Stimulated activated CD4-positive, alpha-beta T cell treated with anti-CD3 and anti-CD28 coated beads, Interleukin-12 subunit alpha, Interleukin-12 subunit beta, amount 100 ng/mL, for 4 hours (primary cell): ENCODE data around the gene UST.
A peak's percentile ranks its signal among the peaks of the same experiment; 100 is the strongest.
"Not testable (repeated sequence)": the region's sequence is repeated elsewhere in the genome, so short reads cannot be mapped to it uniquely, and the experiment has no call there.

Experiments
- DNase-seq: peaks from one replicate; pipeline ENCODE4 v3.0.0-alpha.2; 2020

Gene UST

DNA sequence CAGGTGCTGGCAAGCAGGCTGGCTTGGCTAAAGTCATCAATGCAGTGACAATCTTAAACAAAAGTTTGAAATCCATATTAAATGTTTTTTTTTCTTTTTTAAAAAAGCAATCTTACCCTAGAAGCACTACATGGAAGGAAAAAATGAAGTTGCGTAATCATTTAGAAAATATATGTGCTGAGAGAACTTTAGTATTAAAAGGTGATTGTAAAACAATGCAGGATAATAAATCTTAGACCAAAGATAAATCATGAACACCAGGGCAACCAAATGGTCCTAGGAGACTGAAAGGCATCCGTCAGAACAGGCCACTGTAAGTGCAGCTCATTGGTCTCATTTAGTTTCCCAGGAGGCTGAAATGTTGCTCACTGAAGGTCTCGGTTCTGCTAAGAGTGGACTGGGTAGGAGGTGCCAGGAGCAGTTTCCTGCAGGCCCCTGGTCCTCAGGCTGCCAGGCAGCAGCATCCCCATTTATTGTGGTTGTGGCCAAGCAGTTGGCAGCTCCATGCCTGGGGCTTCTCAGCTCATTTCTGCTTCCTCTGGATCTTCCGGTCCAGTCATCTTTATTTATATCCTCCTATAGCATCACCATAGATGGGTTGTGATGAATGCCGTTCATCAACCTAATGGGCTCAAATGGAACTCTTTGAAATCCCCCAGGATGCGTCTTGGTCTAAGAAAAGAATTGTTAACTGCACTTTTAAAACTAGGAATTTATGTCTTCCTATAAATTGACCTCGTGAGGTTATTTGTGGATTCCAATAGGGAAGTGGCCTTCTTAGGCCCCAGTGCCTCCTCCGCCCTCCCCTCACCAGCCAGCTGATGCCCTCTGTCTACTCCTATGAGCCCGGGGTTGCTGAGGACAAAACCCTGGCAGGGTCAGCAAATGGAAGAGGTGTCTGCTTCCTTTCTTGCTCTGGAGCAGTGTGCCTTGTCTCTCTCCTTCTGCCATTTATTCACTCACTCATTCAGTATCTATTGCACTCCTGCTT lies 269.0 kb downstream of the UST start:
- DNase-seq, result no peak

DNA sequence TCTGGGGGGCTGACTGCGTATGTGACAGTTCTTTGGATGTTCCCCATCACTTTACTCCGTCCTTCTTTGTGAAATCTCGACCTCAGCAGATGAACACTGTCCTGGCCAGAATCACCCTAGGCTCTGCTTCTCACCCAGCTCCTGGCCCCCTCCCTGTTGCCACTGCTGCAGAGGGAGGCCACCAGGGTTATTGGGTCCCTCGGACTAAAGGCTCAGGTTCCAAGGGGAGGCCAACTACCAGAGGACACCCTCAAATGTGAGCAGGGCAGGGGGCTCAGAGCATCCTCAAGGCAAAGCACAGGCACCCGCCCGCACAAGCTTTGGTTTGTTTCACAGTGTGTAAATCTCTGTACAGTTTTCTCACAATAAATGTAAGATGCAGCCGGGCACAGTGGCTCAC lies 269.9 kb downstream of the UST start:
- no peak for DNase-seq

DNA sequence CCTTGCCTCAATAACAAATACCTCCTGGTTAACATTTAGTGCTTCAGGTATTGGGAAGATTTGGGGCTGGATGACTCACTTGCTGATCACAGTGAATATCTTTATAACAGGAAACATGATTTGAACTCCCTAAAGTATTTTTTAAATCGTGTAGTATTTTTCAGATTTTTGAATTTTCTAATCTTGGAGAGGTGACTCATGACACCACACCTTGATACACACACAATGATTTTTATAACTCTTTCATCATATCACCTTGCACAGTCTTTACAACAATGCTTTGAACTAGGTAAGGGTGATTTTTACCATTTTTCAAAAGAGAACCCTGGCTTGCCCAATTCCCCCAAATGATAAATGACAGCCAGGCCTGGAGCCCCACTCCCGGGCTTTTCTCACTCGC lies 273.5 kb downstream of the UST start:
- DNase-seq, result no peak

DNA sequence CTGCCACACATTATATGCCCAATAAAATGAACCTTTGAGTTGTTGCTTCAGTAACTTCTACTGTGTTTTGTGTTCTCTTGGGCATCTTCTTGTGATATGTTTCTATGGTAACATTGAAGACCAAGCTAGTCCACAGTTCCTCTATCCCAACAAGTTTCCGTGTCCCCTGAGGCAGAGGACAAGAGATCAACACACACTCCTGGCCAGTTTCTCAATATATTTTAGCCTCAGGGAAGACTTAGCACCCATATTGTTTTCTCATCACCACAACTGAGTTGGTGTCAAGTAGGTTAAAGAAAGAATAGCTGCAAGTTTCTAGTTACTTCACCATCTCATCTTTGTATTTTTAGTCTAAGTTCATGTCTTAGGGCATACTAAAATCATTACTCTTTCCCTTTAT lies 277.5 kb downstream of the UST start:
- DNase-seq, result no peak

DNA sequence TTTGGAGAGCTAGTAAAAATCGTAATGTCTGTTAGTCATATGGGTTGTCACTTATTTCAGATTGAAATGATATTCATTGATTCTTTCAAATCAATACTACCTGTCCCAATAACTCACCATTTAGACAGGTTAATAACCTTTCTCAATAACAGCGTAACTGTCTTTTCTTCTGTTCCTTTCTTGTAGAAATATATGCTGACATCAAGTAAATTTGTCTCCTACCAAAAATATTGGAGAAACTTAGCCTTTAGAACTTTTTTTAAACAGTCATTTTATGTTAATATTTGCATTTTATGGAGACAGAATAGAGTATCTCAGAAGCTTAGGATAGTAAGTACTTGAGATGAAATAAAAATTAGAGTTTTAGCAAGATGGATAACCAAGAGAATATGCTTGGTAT lies 278.2 kb downstream of the UST start:
- no peak for DNase-seq

DNA sequence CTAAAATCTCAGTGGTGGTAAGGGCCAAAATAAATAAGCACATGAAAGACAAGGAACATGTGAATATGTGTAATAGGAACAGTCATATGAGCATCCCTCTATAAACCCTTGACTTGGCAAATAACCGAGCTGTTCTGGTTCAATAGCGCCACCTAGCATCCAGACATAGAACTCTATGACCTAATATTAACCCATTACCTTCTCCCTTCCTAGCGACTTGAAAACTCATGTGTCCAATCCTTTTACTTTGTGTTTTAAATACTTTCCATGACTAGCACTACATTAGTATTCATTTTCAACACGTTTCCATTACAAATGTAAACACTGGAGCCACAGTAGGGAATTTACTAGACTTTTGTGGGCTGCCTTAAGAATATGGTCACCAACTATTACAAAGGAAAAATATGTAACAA lies 279.7 kb downstream of the UST start:
- no peak for DNase-seq

DNA sequence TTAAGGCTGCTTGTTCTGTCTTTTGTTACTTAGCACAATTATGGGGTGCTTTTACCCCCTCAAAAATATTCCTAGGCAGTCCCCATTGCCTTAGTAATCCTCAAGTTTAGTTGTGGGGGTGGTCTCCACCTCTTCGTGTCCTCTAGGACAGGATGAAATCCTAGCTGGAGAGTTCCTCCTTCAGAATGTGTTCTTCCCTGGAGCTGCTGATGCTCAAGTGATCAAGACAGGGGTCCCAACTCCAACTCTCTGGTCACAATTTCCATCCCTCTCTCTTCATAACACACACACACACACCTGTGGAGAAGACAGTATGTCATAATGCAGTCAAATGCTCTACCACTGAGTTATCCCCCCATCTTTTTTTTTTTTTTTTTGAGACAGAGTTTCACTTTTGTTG lies 280.7 kb downstream of the UST start:
- DNase-seq, result no peak

DNA sequence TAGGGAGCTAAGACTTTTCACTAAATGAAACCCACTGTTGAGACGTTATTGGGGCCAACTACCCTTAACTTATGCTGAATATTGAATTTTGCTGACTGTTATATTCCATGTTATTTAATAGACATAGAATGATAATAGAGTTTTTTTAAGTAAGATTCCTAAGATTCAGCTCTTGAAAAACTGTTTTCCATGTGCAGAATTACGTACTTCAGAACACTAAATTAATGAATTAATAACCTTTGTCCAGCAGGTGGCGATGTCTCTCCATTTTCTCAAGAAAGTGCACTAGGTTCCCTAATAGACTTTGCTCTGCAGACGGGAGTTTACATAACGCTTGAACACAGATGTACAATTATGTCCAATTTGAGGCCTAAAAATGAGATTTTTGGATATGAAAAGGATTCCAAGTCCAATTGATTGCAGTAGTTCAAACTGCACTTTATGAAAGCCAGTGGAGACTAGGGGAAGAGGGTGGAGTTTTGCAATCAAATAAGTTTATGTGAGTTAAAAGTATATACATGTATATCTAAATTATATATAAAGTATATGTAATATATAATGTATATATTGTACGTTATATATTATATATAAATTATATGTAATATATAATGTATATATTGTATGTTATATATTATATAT lies 282.1 kb downstream of the UST start:
- DNase-seq, result peak; percentile 47

DNA sequence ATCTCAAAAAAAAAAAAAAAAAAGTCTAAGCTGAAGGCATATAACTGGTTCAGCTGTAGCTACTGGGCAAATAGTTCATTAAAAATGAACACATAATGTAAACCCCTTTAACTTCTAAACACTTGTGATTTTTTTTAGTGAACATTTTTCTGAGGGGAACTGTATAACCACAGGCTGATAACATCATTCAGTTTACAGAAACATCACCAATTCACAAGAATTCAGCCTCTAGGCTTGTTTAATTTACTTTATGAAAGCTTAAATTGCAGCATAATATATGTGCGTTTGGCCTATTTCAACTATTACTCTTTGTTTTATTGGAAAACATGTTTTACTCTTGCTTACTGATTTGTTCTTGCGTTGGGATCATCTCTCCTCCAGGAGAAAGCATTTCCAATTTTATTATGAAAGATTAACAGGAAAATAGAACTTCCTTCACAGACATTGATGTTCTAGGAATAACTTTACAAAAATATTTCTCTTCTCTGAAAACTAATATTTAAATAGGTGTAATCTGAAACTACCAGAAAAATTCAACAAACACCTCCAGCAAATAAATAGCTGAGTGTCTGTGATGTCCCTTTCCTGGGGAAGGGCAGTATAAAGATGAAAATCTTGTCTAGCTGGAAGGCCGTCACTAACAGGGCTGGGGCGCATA lies 284.5 kb downstream of the UST start:
- DNase-seq, result no peak

DNA sequence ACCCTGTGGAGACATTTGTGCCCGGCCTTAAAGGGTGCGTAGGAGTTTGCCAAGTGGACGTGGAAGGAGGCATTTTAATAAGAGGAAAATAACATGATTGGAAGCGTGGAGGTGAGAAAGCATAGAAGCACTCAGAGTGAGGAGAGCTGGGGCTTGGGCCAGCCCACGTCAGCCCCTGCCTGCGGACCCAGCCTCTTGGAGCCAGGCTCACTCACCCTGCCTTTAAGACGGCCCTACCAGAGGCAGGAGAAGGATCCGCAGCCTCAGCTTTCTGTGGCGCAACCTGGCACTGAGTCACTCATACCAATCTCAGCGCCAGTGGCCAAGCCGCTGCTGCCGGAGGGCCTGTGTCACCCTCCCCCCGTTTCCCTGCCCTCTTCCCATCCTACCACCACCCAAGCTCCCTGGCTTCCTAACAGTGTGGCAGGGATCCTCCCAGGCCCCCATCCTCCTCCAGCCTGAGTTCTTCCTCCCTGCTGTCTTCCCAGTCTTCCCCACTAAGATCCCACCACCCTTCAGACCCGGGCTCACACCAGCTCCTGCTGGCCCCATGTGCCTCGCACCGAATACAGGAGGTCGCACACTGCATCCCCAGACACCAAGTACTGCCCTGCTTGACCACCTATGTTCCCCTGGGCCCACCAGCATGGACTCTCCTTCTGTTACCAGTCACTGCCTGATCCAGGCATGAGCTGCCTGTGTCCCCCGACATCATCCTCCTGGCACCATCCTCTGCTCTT lies 285.2 kb downstream of the UST start:
- peak; percentile 28 for DNase-seq

DNA sequence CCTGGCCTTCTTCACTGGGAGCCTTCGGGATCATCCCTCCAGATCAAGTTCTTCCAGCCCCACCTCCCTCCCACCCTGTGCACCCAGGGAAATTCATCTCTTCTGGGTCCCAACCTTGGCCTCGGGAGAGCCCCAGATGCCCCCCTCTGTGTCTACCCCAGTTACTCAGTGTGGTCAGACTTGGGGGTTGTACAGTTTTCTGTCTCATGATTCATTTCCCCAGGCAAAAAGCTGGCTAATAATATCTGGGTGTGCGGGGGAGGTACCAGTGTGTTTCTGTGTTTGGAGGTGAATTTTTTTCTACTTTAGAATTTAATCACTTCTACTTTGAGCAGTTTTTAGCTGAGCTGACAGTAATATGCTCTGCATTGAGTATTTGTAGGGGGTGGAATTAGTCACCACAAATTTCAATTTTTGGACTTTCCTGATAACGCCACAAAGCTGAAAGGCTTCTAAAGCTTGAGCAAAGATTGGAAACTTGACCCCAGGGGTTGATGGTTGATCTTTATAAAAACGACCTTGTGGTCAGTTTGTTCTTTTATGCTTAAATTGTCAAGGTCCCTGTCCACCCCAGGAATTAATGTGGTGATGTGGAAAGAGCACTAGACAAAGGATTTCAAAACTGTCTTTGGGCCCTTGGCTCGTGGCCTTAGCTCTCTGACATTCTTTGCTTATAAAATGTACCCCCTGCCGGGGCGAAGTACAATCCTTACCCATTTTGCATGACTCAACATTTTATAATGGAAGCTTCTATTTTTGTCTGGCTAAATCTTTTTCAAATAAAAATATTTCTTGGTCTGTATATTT lies 286.0 kb downstream of the UST start:
- DNase-seq, result peak; percentile 41

DNA sequence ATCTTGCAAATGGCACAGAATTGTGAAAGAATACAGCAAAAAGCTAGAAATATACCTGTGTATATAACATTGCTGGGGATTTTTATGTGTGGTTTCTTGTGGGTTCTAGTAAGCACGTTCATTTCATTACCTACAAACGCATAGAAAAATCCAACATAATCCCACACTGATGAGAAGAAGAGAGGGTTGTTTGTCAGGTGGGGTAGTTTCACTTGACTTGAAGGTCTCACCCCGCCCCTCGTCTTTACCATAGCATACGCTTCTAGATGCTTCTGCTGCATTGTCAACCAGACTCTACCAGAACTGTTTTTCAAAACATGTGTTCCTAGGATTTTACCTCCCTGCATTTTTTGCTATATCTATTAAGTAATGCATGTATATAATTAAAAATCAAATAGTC lies 286.6 kb downstream of the UST start:
- no peak for DNase-seq

DNA sequence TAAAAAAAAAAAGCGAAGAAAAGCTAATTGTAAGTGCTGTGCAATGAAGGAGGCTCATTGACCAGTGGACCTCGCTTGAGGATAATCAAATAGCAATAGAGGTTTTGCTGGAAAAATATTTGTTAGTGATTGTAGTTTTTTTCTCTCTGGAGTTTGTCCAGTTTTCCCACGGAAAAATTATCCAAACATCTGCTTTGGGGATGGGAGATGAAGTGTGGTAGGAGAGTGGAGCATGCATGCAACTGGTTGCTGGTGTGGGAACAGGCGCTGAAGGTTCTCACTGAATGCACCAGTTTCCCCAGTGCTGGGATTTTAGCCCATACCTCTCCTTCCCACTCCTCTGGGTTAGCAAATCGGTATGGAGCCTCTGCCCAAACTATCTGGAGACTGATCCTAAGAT lies 288.9 kb downstream of the UST start:
- DNase-seq, result no peak

DNA sequence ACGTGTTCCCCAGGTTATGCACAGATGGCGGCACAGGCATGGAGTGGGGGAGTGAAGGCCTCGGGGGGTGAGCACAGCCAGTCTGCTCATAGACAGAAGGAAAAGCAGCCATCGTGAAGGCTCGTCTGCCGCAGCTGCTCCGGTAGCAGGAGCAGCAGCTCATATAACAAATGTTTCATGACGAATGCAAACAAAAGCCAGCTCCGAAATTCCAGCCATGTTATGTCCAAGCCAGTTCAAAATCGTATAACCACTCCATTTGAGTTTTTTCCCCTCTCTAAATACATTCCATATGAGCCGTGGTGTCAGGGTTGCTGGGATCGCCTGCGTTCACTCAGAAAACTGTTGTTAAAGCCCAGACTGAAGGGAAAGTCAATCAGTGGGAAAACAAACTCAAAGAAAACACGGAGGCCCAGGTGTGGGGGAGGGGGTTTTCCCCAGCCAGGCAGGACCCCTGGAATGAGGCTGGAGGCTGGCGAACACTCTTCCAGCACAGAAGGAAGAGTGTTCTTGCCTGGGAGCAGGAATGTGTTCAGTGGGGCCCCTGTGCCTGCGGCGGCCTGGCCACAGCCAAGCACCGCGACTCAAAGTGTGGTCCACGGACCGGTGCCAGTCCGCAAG lies 290.3 kb downstream of the UST start:
- DNase-seq, result no peak

DNA sequence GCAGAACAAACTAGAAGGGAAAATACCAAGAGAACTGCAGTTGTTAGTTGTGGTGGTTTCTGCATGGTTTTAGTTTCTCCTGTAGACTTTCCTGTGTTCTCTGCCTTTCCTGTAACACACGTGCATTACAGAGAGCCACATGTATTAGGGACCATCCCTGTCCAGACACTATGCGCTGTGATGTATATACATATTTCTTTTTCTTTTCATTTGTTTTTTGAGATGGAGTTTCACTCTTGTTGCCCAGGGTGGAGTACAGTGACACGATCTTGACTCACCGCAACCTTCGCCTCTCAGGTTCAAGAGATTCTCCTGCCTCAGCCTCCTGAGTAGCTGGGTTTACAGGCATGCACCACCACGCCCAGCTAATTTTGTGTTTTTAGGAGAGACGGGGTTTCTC lies 292.2 kb downstream of the UST start:
- not testable (repeated sequence) for DNase-seq

DNA sequence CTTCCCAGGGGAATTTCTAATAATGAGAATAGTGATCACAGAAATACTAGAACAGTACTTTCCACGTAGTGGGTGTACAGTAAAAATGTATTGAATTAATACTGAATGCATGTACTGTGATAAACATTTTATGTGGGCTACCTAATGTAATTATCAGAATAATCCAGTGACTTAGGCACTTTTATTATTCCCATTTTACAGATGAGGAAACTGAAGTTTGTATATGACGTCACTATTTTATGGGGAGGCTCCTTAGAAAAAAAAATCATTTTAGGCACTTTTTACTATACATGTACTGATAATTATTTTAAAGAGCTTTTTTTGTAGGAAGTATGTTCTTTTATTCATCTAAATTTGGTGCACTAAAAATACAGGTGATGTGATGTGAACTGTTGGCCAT lies 295.1 kb downstream of the UST start:
- no peak for DNase-seq

DNA sequence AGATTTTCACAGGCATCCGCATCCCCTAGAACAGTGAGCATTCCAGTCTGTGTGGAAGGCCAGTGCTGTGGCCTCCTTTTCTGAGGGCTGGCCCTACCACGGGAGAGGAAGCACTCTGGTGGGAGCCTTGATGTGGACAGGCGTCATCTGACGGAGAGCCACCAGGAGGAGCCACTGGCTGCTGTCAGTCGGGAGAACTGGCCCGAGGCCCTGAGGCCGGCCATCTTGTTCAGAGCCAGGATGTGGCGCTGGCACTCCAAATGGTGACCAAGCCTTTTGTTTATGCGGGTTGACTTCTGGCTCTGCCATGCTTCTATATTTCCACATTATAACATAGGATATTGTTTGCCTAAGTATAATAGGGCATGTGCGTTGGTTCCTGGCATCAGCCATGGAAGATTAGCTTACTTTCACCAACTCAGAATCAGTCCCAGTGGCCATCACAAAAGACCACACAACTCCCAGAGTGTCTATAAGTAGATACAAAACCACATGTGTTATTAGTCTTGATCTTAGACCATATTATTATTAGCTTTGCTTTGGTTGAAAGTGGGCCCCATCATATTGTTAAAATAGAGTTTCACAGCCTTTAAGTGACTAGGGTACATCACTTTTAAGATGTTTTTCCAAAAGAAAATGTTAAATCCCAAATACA lies 296.8 kb downstream of the UST start:
- no peak for DNase-seq

DNA sequence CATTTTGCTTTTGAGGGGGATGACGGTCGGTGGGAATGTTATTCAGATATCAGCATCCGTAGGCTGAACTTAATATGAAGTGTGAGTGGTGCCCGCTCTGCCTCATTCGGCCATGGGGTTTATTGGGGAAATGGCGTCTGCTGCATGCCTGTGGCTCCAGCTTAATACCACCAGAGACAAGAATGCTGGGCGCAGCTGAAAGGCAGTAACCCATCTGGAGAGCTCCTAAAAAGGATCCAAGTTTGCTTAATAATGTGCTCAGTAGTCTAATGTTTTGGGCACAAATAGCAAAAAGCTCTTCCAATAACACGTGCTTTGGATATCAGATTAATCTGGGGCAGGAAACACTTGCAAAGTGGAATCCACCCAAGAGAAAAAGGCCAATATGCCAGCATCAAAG lies 297.7 kb downstream of the UST start:
- DNase-seq, result no peak

DNA sequence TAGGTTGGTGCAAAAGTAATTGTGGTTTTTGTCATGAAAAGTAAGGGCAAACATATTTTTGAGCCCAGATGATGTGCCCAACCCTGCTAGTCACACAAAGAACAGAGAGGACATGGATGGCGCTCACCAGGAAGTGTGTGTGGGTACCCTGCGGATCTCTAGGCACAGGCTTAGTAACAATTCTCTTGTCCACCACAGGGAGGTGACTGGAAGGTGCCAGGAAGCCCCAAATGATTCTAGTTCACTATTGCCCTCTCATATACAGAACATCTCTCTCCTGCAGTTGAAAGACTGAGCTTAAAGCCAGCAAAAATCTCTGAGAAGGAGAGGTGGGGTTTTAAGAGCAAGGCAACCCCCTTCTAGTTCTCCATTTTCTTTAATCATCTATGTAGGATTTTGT lies 298.6 kb downstream of the UST start:
- no peak for DNase-seq

DNA sequence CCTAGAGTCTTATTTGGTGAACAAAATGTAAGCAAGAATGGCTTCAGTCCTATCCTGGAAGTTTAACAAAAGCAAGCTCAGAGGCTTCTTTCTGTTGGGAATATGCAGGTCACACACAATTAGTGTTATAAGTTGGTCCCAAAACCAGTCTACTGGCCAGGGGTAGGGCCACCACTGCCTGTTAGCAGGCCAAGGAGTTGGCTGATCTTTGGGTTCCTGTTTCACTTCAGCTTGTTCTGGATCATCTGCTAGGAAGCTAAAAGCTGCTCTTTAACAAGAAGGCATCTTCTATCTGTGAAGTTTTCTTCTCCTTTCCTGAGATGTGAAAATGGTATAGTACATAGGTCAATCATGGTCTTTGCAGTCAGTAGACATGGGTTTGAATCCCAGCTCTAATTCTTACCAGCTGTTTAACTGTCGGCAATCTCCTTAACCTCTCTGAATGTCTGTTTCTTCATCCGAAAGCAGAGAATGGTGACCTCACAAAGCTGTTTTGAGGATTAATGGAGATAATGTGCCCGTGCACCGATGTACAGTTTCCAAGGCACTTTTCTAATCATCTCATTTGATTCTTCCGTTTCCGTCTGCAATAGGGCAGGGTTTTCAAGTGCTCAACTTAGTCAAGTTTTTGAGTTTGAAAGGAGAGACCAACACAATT lies 299.5 kb downstream of the UST start:
- no peak for DNase-seq

DNA sequence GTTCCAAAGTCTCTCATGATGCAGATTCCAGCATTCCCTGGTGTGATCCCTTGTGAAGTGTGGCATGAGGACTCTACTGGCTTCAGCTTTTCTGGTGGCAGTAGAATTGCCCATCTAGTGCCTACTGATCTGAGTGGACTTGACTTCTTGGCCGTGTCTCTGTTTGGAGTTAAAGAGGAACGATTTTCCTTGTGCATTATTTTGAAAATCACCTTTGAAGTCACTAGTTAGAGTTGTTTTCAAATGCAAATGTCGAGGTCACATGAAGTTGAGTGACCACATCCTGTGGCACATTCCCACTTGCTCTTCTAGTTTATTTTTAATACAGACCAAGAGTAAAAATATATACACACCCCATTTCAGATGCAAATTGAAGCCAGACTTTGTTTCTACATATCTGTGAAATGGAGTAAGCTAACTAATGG lies 300.0 kb downstream of the UST start:
- no peak for DNase-seq
